ENCODE measurements around the gene PDE9A.
"Not testable (repeated sequence)": the region's sequence is repeated elsewhere in the genome, so short reads cannot be mapped to it uniquely, and the experiment has no call there.

Gene PDE9A

DNA sequence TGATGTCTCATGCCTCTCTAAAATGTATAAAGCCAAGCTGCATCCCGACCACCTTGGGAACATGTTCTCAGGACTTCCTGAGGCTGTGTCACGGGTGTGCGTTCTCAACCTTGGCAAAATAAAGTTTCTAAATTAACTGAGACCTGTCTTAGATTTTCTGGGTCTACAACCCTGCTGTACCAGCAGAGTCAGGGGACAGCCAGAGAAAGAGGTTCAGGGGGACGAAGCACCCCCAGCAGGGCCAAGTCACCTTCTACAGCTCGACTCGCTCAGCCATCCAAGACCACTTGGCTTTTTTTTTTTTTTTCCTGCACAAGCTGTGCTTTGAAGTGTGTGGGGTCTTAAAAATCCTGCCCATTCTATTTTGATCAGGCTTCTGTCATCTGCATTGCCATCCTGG, 28.5 kb upstream of the PDE9A start:
- no peak for DNase-seq

DNA sequence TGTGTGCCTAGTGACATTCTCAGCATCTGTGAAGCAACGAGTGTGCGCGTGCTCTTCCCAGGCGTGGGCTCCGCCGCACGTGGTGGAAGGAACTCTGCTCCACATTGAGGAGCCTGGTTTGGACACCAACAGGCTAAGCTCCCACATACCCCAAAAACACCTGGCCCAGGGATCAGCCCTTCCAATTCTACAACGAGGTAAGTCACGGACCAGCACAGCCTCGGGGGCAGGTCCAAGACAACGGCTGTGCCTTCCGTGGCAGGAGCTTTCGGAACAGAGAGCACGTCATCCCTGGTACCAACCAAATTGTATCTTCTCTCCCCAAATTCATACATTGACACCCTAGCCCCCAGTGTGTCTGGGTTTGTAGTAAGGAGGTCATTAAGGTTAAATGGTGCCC, 27.2 kb upstream of the PDE9A start:
- no peak for DNase-seq

DNA sequence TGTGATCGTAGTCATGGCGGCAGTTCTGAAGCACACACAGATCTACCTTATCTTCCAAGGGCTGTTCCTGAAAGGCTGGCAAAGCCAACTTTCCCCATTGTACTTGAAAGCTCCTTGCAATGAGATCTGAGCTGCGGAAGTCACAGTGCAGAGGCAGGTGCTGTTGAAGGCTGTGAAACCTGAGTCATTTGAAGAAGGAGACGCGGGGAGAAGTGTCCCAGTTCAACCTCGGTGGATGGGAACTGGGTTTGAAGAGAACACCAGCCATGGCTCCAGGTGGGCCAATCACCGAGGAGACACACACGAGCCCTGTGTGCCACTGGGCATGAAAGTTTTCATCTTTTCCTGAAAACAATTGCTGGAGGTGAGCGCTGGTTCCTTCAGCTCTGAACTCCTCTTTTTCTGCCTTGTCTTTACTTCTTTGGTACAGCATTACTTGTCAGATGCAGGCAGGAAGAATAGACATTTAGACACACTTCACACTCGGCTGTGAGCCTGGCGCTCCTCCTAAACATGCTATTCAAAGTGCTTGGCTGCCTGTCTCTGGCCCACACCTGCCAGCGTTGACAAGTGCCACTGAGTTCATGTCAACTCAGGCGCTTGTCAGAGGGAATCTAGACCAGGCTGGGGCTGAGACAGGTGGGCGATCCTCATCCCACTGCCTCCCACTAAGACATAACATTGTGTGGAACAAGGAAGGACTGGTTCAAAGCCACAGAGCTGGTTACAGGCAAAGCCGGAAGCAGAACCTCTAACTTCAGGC, 25.7 kb upstream of the PDE9A start:
- no peak for DNase-seq

DNA sequence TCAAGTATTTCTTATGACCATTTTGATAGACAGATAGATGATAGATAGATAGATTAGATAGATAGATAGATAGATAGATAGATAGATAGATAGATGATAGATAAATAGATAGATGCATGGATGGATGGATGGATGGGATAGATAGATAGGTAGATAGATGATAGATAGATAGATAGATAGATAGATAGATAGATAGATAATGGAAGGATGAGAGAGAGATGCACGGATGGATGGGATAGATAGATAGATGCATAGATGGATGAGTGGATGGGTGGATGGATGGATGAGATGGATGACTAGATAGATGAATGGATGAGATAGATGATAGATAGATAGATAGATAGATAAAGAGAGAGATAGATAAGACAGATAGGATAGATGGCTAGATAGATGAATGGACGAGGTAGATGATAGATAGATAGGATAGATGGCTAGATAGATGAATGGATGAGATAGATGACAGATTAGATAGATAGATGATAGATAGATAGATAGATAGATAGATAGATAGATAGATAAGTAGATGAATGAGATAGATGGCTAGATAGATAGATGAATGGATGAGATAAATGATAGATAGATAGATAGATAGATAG, 24.9 kb upstream of the PDE9A start:
- DNase-seq: not testable (repeated sequence)

DNA sequence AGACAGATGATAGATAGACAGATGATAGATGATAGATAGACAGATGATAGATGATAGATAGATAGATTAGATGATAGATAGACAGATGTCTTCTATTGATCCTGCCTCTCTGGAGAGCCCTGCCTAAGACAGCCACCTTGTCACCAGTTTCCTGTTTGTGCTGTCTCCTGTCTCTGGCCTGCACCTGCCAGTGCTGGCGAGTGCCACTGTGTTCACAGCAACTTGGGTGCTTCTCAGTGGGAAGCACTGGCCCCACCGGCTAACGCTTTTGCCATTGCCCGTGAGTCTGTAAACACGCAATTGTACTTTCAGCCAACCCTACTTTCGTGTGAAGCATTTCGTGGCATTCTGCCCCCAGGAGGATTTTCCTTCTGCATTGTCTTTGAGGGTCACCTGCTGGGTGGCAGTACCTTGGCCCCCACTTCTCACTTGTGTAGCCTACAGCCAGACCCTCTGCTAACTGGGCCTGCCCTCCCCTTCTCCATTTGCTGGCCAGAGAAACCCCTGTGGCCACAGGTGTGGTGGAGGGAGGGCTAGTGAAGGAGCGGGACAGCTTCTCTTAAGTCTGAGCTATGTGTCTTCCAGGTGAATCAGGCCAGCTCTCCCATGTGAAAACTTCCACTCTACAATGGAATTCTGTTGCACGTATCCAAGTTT, 23.4 kb upstream of the PDE9A start:
- DNase-seq: no peak

DNA sequence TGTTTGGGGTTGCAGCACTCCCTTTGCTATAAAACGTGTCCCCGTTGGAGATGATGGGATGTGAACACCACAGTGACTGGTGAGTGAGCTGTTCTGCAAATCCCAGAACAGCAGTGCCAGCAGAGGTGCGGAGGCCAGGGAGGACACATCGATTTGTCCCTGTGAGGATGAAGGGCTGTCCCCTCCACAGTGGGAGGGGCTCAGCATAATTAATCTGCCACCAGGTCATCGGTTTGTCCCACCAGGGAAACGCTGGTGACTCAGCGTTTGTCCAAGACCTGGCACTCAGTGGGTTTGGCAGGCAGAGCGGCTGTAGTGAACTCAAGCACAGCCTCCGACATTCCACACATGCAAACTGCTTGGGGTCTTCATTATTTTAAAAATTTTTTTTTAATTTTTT, 22.8 kb upstream of the PDE9A start:
- no peak for DNase-seq

DNA sequence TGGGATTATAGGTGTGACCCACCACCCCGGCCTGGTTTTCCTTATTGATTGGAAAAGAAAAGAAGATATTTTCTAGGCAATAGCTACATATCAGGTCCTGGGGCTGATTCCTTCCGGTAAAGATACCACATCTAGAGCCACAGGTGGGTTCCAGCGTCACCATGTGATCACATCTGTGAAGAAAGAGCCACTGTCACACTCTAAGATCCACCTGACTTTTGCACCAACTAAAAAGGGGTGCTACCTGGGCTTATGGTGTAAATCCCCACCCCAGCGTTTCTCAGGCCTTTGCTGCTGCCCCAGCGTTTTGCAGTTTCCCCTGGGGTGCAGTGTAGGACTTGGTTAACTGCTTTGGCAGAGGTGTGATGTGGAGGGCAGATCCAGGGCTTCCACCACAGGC, 22.3 kb upstream of the PDE9A start:
- no peak for DNase-seq

DNA sequence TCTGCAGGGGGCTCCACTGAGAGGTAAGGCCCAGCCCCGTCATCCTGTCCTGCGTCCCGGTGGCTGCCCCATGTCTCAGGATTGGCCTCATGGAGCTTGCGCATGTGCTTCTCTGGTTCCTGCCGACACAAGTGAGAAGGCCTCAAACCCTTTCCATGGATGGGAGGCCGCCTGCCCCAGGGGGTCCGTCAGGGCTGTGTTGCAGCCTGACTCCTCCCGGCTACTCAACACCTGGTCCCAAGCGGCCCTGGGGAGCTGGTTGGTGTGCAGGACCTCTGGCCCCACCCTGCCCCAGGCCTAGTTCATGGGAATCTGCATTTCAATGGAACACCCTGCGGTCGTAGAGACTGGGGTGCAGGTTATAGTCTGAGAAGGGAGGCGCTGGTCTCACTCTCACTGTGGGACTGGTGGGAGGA, 21.1 kb upstream of the PDE9A start:
- no peak for DNase-seq

DNA sequence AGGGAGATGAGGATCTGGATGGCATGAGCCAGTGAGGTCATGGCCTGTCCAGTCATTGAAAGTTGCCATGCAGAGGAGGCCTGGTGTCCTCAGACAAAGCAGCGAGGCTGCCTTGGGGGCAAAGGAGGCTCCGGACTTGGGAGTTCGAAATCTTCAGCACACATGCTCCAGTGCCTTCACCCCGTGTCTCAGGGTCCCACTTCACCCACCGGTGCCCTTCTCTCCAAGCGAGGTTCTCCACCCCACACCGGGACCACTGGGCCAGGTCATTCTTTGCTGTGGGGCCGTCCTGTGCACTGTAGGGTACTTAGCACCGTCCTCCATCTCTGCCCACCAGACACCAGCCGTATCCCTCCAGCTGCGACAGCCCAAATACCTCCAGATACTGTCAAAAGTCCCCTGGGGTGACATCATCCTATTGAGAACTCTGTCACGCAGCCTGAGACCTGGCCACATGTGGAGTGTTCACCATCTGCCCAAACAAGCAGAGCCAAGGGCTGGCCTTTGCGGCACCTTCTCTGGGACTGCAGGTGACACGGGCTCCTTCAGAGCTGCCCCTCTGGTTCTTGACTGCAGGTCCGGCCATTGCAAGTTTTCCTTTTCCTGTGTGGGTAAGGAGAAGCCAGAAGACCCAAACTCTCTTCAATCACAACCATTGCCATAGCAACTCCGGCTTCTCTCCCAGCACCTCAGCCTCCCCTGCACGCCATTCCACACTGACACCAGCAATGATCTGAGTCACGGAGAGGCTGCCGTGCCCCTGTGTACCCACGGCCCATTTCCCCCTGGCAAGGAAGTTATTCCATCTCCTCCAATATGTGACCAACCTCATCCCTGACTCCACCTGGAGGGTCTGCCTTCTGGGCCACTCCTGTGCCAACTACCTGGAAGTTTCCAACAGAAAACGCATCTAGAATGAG, 20.4 kb upstream of the PDE9A start:
- DNase-seq: no peak

DNA sequence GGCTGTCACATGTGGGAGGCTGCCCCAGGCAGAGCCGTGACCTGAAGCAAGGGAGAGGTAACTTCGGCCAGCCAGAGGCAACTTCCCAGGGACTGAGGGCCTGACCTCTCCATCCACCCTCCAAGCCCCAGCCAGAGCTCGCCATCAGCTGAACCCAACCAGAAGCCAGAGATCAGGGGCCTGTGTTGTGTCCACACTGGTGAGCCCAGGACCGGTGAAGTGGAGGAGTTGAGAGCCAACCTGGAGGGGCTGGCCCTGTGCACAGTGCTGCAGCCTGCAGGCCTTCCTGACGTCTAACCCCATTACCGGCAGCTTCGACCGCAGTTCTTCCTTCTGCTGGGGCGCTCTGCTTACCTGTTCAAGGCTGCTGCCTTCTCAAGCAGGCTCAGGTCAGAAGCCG, 19.6 kb upstream of the PDE9A start:
- no peak for DNase-seq

DNA sequence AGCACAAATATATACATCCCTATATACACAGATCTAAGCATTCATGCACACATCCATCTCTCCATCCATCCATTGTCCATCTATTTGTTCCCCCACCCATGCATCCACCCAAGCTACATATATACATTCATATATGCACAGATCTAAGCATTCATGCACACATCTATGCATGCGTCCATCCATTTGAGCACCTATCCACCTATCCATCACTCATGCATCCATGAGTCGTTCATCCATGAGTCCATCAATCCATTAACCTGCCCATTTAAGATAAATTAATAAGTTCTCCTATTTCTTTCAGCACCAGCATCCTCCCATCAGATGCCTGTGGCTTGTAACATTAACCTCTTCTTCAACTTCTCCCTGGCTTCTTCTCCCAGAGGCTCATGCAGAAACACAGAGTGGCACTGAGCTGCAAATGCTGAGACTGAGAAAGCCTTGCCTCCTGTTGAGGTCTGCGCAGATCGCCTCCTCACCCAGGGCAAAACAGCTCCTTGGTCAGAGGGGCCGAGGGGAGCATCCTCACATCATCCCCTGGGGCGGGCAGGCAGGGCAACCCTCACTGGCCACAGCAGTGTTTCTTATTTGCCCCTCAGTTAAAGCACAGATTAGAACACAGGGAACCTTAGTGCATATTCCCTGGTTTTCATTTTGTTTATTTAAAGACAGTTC, 17.4 kb upstream of the PDE9A start:
- DNase-seq: no peak

DNA sequence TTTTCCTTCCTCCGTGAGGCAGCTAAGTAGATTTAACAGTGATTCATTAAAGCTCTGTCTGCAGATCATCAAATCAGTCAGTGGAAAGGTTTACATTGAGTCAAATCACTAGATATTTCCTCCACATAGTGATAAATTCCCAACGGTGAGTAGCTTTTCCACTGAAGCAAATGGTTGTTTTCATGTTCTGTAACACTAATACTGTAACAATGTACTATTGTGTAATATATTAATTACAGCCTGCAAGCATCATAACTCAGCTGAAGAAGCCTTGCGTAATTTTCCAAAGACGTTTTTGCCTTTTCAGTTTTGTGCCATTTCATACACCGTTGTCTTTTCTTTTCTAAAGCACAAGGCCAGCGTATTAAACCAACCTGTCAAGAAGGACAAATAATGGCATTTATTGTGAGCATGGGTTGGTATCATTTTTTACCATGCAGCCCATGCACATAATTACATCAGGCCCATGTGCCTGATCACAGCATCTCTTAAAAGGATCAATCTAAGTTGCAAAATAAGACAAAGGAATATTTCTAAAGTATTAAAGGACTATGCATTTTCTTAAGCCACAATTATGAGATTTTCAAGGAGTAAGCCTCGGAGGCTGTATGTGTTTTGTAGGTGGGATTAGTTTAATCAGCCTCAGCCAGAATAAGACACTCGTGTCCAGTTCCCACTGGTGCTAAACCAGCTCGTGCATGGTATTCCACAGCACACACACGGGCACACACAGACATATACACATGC, 16.7 kb upstream of the PDE9A start:
- DNase-seq: no peak

DNA sequence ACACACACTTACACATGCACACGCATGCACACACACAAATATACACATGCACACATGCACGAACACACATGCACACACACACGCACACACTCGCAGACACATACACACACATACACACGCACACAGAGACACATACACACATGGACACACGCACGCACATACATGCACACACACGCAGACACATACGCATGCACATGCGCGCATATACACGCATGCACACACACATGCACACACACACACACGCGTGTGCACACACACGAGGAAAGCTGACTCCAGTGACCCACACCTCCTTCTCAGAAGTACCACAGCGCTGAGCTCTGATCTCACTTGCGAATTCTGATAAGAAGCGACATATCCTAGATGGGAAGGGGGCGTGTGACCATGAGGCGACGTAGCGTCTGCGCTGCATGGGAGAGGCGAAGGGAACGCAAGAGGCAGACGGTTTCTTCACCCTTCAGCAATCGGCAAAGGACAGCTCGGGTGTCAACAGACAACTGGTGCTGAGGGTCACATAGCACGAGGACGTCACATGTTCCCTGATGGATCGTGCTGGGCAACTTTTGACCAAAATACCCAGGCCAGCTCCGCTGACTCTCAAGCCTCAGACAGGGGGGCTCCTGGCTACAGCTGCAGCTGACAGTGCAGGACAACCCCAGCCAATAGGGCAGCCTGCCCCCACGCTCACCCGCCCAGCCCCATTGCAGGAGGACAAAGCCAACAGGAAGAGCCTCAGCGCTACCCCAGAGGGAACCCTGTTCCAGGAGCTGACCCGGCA, 16.0 kb upstream of the PDE9A start:
- DNase-seq: no peak

DNA sequence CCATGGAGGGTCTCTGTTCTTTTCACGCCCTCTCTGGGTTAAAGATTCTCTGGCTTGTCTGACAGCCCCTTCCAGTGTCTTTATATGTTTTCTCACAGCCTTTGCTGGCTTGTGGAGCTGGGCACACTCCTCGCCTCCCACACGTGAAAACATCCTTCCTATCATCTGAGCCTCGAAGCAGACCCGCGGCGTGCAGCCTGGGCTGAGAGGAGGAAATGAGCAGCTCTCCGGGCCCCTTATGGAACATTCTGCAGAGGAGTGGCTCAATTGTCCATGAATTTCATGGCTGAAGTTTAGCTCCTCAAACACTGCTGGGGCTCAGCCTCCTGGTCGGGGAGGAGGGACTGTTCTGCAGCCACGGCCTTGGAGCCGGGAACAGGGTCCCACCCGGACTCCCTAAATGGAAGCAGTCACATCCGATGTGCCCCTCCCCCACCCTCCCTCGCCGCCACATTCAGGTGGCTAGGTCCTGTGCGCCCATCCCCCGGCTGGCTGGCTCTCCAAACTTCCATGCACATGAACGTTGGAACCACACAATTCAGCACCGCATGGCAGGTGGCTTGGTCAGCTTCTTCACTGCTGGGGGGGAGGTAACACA, 15.1 kb upstream of the PDE9A start:
- DNase-seq: no peak

DNA sequence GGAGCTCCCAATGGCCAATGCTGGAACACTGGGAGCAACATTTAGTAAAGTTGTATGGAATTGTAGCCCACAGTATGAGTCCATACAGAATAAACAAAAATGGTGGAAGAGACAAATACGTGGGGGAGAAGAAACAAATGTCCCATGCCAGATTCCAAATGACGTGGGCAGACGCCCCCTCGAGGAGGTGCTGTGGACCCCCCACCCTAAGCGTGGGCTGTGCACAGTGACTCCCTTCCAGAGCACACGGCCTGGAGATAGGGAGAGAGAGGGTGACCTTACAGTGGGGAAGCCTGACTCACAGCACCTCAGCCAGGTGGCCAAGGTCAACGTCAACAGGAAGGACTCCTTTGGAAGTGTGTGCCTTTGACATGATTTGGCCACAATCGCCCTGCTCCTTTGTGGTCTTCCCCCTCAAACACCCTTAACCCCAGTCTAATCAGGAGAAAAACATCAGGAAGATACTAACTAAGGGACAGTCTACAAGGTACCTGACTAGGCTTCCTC, 13.7 kb upstream of the PDE9A start:
- DNase-seq: no peak

DNA sequence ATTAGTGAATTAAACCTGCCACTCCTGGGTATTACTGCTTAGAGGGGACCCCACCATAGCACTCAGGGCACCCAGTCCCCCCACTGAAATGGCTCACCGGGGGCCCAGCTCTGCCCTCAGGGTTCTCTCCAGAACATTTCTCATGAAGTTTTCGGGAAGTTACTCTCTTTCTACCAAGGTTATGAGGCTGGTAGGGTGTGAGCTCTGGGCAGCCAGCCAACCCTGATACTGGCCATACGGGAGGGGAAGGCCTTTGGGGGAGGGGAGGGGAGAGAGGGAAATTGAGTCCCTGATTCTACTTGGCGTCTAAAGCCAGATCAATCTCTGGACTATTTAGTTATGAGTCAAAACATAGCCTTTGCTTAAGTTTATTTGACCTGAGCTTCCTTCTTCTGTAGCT, 12.9 kb upstream of the PDE9A start:
- no peak for DNase-seq

DNA sequence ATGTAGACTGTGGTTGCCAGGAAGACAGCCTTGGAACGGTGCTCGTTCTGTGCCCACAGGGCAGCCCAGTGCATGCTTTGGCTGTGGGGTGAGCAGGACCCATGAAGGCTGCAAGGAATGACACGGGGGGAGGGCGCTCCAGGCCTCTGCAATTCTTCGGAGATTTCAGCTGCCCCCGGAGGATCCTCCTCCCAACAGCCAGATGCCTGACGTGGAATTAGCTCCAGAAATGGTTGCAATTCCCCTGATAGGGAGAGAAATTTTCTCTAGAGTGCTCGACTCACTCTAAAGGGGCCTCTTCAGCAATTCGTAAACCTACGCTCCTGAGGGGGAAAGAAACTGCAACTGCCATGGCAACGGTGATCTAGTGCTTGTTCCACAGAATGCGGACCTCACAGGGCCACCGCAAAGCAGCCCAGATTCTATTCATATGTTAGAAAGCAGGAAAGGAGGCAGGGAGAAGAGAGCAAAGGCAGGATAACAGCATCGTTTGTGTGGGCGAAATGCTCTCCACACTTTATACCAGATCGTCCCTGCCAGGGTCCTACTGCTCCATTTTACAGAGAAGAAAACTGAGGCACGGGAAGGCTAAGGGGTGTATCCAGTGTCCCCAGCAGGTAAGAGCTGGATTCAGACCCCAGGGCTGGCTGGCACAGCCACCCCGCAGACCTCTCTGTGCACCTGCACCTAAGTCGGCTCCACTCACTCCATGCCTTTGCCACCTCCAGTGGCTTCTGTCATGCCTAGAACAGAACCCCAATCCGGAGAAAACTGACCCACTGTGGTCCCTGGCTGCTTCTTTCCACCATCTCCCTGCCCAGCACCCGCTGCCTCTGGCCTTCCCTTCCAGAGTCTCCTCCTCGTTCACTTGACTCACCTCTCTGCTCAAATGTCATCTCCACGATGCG, 11.9 kb upstream of the PDE9A start:
- no peak for DNase-seq

DNA sequence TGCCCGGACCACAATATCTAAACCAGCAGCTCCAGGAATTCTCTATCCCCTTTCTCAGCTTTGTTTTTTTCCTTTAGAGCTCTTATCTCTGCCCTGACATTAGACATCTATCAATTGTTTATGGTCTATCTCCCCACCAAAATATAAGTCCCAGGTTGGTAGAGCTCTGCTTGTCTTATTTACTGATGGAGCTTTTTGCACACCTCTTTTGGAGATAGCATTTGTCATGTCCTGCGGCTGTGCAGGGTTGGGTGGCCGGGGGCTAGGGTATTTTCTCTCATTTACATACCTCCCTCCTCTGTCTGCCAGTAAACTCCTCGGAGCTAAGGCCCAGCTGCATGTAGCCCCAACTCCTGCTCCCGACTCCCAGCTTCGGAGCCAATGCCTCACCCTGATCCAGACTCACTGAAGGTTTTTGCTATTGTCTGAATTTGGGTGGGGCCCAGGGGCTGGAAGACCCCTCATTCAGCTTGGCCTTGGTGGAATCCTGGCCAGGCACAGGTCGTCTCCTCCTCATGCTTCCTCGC, 11.1 kb upstream of the PDE9A start:
- DNase-seq: no peak
